Adrenal gland (tissue), 12 donors: ENCODE results near the gene LRRK1. TPM values are rescaled to one million over a fixed set of nuclear protein-coding genes. Genes with fewer than 3 reads are reported as not detected.

ENCODE experiments used
- DNase-seq, 7 donors: peaks; one replicate each; pipeline ENCODE4 v3.0.0-alpha.2; 2019 to 2020
- H3K27ac ChIP-seq, 5 donors: fragments of 200-600 bp; sonication (generic) in 4 of 5; 1 replicate in 3 of 5; 2 replicates in 2 of 5; pipeline versions ENCODE4 v1.5.1 to v1.8.0; 2016 to 2020; ENCODE audit warnings: mild to moderate bottlenecking in 1 of 5
- H3K27me3 ChIP-seq: fragments of 200-600 bp; 2 replicates; pipeline ENCODE4 v1.8.0; 2021
- H3K36me3 ChIP-seq, 2 donors: fragments of 200-600 bp; replicated peaks in 1 of 2; 1 replicate in 1 of 2; 2 replicates in 1 of 2; pipeline versions ENCODE4 v1.5.1 to v1.8.0; 2018 to 2022
- H3K4me1 ChIP-seq, 2 donors: fragments of 200-600 bp; replicated peaks in 1 of 2; 1 replicate in 1 of 2; 2 replicates in 1 of 2; pipeline versions ENCODE4 v1.5.1 to v1.8.0; 2018 to 2021
- H3K4me3 ChIP-seq, 4 donors: fragments of 200-600 bp; sonication (generic) in 3 of 4; one replicate each; pipeline ENCODE4 v1.5.1; 2016 to 2018
- H3K9me3 ChIP-seq, 3 donors: fragments of 200-600 bp; sonication (generic) in 1 of 3; replicated peaks in 1 of 3; 1 replicate in 2 of 3; 2 replicates in 1 of 3; pipeline versions ENCODE4 v1.5.1 to v1.8.0; 2016 to 2021
- CTCF ChIP-seq, 6 experiments: fragments of 450-650 bp in 4 of 6; fragments of 200-600 bp in 2 of 6; sonication (generic) in 1 of 6; IDR thresholded peaks; 1 replicate in 5 of 6; 2 replicates in 1 of 6; pipeline versions ENCODE4 v1.5.1 to v1.8.0; 2016 to 2021; ENCODE audit warnings: antibody characterized with exemption in 6 of 6, mild to moderate bottlenecking in 2 of 6, moderate library complexity in 1 of 6
- POLR2A ChIP-seq, 2 donors: fragments of 450-650 bp; IDR thresholded peaks; one replicate each; pipeline ENCODE4 v1.6.1; 2017; ENCODE audit warnings: antibody characterized with exemption in 2 of 2, mild to moderate bottlenecking in 2 of 2, moderate library complexity in 1 of 2
- WGBS, 4 donors: extraction: QIAGEN DNeasy Blood & Tissue Kit in 2 of 4; methylation state at CpG; one replicate each; pipeline versions ENCODE4 v1.1.5 to v1.1.7; 2013 to 2017; 5-methylcytosine and 5-hydroxymethylcytosine counted together
- intact Hi-C, 2 donors: fragments of 100-400 bp; cut with DNase I; formaldehyde crosslinking; loops; one replicate each; pipeline versions ENCODE4 v1.14.1 to v1.15.0; 2022 to 2023
- polyA plus RNA-seq, 3 donors: library from polyadenylated mRNA; stranded (reverse); fragments of 200-250 nt in 2 of 3; fragments of 350-450 nt in 1 of 3; fragmentation: Illumina TruSeq in 1 of 3; extraction: RNeasy Lipid Tissue Mini Kit (QIAGEN cat#74804) in 1 of 3; gene quantifications; one replicate each; pipeline ENCODE4 v1.2.3, GENCODE V29; 2013 to 2014
- total RNA-seq, 9 donors: library from RNA; depleted of rRNA in 4 of 9; stranded (reverse); fragments of >200 nt in 4 of 9; fragments of 120-200 nt in 1 of 9; fragmentation: NEBNext Ultra II Directional in 1 of 9; extraction: Animal tissue kit (Norgen Biotek cat#: 25700) in 1 of 9; gene quantifications; one replicate each; pipeline versions ENCODE4 v1.1.0 to v1.2.4, GENCODE V29; 2013 to 2023
- donor health status: healthy with polysubstance abuse.
- donor health status: Bipolar disorder and iron deficiency.
- donor health status: DM: yes; HTN: yes; CAD: no.
- donor health status: DM: no; HTN: no; CAD: no.
- donor health status: DM: no; HTN: no; CAD: no.
- donor health status: DM: yes; HTN: yes; CAD: no.

The LRRK1 gene
- total and polyA plus RNA-seq, 12 donors = 0.44 to 13.1 (median 7.7) TPM

- Histone ChIP-seq H3K4me1 (no peaks in the 10 kb centered on the region), H3K36me3 (no peaks in the 10 kb centered on the region), H3K9me3 (no peaks in the 10 kb centered on the region), H3K27ac (no peak overlapping the region), H3K27me3 (no peaks in the 10 kb centered on the region), H3K4me3 (no peak overlapping the region)
- intact Hi-C loops = loop anchor here in 1 of 2 donors (5.0 kb wide), 1 partner anchor 60 kb away; no protein-coding TSS in a partner anchor
- WGBS, 4 donors = 86 to 95% (median 95%) methylated on average over 9 of the region's 9 CpGs
- no peak for DNase-seq
- TF ChIP-seq CTCF (IDR thresholded peaks at IDR 0.05) (no peak), POLR2A (IDR thresholded peaks at IDR 0.05) (no peak)
Measured at GRCh38 chr15:101081900-101082299, 162.7 kb downstream of the LRRK1 start.

- Histone ChIP-seq H3K4me1 (peaks cover 0 to 5% of the 10 kb centered on the region in 2 donors), H3K27me3 (no peaks in the 10 kb centered on the region), H3K4me3 (no peak overlapping the region), H3K9me3 (no peaks in the 10 kb centered on the region), H3K36me3 (no peaks in the 10 kb centered on the region), H3K27ac (no peak overlapping the region)
- WGBS, 4 donors = 56 to 80% (median 73%) methylated on average over 9 to 11 of the region's 11 CpGs
- intact Hi-C loops = loop anchor here in 1 of 2 donors (5.0 kb wide), 1 partner anchor 61 kb away; no protein-coding TSS in a partner anchor
- TF ChIP-seq POLR2A (IDR thresholded peaks at IDR 0.05) (no peak), CTCF (IDR thresholded peaks at IDR 0.05) (no peak)
- DNase-seq = no peak
Measured at GRCh38 chr15:101083336-101084045, 164.3 kb downstream of the LRRK1 start.

DNA sequence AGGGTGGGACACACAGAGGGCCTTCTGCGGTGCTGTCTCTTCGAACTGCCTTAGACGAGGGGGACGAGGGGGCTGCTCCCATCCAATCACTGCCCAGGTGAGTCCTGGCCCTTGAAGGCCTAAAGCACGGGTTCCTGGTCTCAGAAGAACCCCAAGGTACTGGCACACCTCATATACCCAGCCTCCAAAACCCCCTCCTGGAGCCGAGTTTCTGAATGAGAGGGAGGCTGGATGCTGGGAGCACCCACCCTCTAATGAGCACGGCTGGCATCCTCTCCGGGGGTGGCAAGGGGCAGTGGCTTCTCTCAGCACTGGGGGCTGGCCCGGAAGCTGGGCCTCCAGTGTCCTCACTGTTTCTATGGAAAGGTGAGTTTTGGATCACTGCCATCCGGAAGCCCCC is 165.6 kb downstream of the LRRK1 start:
- DNase-seq = no peak
- Histone ChIP-seq H3K36me3 (no peaks in the 10 kb centered on the region), H3K4me1 (peaks cover 0 to 14% of the 10 kb centered on the region in 2 donors), H3K27me3 (no peaks in the 10 kb centered on the region), H3K27ac (no peak overlapping the region), H3K9me3 (no peaks in the 10 kb centered on the region), H3K4me3 (no peak overlapping the region)
- intact Hi-C loops = loop anchor here (5.0 kb wide), 3 partner anchors 62 to 172 kb away; no protein-coding TSS in a partner anchor
- TF ChIP-seq CTCF (IDR thresholded peaks at IDR 0.05) (no peak), POLR2A (IDR thresholded peaks at IDR 0.05) (no peak)
- 85 to 100% (median 87%) methylated on average over 4 to 10 of the region's 10 CpGs for WGBS, 4 donors

DNA sequence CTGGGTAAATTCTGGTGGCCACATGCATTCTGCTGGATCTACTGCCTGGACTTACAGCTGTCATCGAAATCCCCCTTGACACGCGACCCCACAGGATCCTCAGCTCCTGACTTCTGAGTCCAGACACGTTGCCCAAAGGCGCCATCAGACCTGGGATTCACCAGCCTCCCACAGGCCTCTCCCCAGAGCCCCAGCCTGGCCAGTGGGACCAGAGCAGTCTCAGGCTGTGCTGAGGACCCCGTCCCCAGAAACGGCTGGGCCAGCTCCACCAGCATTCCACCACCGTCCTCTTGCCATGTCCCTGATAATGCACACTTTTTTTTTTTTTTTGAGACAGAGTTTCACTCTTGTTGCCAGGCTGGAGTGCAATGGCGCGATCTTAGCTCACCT is 166.1 kb downstream of the LRRK1 start:
- intact Hi-C loops = loop anchor here in 1 of 2 donors (5.0 kb wide), 2 partner anchors 68 to 172 kb away; no protein-coding TSS in a partner anchor
- TF ChIP-seq POLR2A (IDR thresholded peaks at IDR 0.05) (no peak), CTCF (IDR thresholded peaks at IDR 0.05) (no peak)
- Histone ChIP-seq H3K27me3 (no peaks in the 10 kb centered on the region), H3K36me3 (no peaks in the 10 kb centered on the region), H3K9me3 (no peaks in the 10 kb centered on the region), H3K4me3 (no peak overlapping the region), H3K27ac (no peak overlapping the region), H3K4me1 (peaks cover 0 to 14% of the 10 kb centered on the region in 2 donors)
- 93 to 98% (median 94%) methylated on average over 8 to 10 of the region's 10 CpGs for WGBS, 4 donors
- DNase-seq = no peak
